ENCODE data around the gene C1QTNF9. TPM values are rescaled to one million over a fixed set of nuclear protein-coding genes. Genes with fewer than 3 reads are reported as not detected.
"Not testable (repeated sequence)": the region's sequence is repeated elsewhere in the genome, so short reads cannot be mapped to it uniquely, and the experiment has no call there.

C1QTNF9 gene
- total RNA-seq, 1 experiment from 2014 or later: not detected

GRCh38 chr13:24321416-24321815 is 12.0 kb downstream of the C1QTNF9 start:
- DNase-seq (ENCODE audit: low read depth): not testable (repeated sequence)

GRCh38 chr13:24322470-24322869 is 13.1 kb downstream of the C1QTNF9 start:
- DNase-seq (ENCODE audit: low read depth): not testable (repeated sequence)

GRCh38 chr13:24323036-24323738 is 13.8 kb downstream of the C1QTNF9 start:
- DNase-seq (ENCODE audit: low read depth): no peak

- DNase-seq (ENCODE audit: low read depth): no peak
Measured at GRCh38 chr13:24323739-24324075, 14.3 kb downstream of the C1QTNF9 start.

- not testable (repeated sequence) for DNase-seq (ENCODE audit: low read depth)
Measured at GRCh38 chr13:24327598-24327997, 18.2 kb downstream of the C1QTNF9 start.

GRCh38 chr13:24328145-24328544 is 18.8 kb downstream of the C1QTNF9 start:
- no peak for DNase-seq (ENCODE audit: low read depth)

- no peak for DNase-seq (ENCODE audit: low read depth)
Measured at GRCh38 chr13:24338721-24339120, 29.3 kb downstream of the C1QTNF9 start.

- no peak for DNase-seq (ENCODE audit: low read depth)
Measured at GRCh38 chr13:24339937-24340607, 30.7 kb downstream of the C1QTNF9 start.

GRCh38 chr13:24340608-24340955 is 31.2 kb downstream of the C1QTNF9 start:
- no peak for DNase-seq (ENCODE audit: low read depth)

- DNase-seq (ENCODE audit: low read depth): no peak
Measured at GRCh38 chr13:24341439-24341838, 32.1 kb downstream of the C1QTNF9 start.

GRCh38 chr13:24348385-24348784 is 39.0 kb downstream of the C1QTNF9 start:
- no peak for DNase-seq (ENCODE audit: low read depth)

- DNase-seq (ENCODE audit: low read depth): peak; percentile 11
Measured at GRCh38 chr13:24348797-24349515, 39.6 kb downstream of the C1QTNF9 start.

- not testable (repeated sequence) for DNase-seq (ENCODE audit: low read depth)
Measured at GRCh38 chr13:24349778-24350664, 40.6 kb downstream of the C1QTNF9 start.

GRCh38 chr13:24351423-24351822 is 42.0 kb downstream of the C1QTNF9 start:
- no peak for DNase-seq (ENCODE audit: low read depth)

GRCh38 chr13:24353736-24354135 is 44.4 kb downstream of the C1QTNF9 start:
- DNase-seq (ENCODE audit: low read depth): no peak

- DNase-seq (ENCODE audit: low read depth): no peak
Measured at GRCh38 chr13:24355103-24355502, 45.7 kb downstream of the C1QTNF9 start.

GRCh38 chr13:24356270-24356669 is 46.9 kb downstream of the C1QTNF9 start:
- DNase-seq (ENCODE audit: low read depth): no peak

- DNase-seq (ENCODE audit: low read depth): no peak
Measured at GRCh38 chr13:24356837-24357236, 47.5 kb downstream of the C1QTNF9 start.

GRCh38 chr13:24357756-24358155 is 48.4 kb downstream of the C1QTNF9 start:
- no peak for DNase-seq (ENCODE audit: low read depth)

GRCh38 chr13:24358836-24359235 is 49.5 kb downstream of the C1QTNF9 start:
- not testable (repeated sequence) for DNase-seq (ENCODE audit: low read depth)

GRCh38 chr13:24359252-24359651 is 49.9 kb downstream of the C1QTNF9 start:
- DNase-seq (ENCODE audit: low read depth): not testable (repeated sequence)

- DNase-seq (ENCODE audit: low read depth): no peak
Measured at GRCh38 chr13:24360106-24360505, 50.7 kb downstream of the C1QTNF9 start.

All from Daoy (cell line).